ENCODE data around the gene ZNF274.
A peak's percentile ranks its signal among the peaks of the same experiment; 100 is the strongest.
"Not testable (repeated sequence)": the region's sequence is repeated elsewhere in the genome, so short reads cannot be mapped to it uniquely, and the experiment has no call there.

Gene ZNF274

DNA sequence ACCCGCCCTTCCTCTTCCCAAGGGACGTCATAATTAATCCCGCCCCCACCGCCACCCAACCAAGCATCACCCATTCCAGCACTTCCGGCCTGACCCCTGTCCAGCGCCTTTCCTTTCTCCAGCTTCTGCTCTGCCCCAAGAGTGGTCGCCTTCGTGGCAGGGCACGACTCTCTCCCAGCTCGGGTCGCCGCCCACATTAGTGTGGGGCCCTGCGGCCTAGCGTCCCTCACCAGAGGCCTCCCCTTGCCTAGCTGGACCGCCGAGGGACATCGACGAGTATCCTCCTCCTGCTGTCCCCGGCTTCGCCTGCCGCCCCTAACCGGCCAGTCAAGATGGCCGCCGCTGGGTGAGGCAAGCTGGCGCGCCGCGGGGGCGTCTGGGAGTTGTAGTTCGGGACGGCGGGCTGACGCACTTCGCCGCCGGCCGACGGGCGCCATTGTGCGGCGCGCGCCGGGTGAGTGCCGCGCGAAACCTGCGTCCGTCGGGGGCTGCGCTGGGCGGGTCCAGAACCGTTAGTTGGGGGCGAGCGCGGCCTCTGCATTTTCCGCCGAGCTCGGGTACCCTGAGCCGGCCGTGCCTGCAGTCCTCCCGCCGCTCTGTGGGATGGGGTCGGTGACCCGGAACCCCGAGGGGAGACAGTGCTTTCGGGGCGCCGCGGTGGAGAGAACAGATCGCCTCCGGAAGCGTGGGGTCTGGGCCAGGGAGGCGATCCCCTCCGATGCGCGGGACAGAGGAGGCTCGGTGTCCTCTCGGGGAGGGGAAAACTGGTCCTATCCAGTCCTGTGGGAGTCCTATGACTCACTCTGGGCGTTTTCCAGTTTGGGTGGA lies at the start of gene ZNF274:
Gene ZNF274, plus strand, starts transcription at position 73 of the 828 bp plus-strand sequence. CDS start 905 bp downstream, outside the sequence.
- peak; percentile 68 for DNase-seq

DNA sequence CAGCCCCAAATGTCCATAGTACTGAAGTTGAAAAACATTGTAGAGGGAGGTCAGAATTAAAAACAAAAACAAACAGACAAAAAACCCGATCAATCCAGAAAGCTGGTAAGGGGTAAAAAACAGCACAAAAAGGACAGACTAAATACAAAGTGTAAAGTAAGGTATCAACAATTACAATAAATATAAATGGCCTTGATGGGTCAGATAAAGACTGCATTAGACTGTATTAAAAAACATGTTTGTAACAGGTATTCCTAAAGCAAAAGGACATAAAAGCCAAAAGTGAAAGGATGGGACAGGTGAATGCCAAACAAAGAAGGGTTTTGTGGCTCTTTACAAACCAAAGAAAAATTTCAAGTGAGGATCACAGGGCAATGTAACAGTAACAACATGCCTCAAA lies 48.6 kb upstream of the ZNF274 start:
- DNase-seq: no peak

DNA sequence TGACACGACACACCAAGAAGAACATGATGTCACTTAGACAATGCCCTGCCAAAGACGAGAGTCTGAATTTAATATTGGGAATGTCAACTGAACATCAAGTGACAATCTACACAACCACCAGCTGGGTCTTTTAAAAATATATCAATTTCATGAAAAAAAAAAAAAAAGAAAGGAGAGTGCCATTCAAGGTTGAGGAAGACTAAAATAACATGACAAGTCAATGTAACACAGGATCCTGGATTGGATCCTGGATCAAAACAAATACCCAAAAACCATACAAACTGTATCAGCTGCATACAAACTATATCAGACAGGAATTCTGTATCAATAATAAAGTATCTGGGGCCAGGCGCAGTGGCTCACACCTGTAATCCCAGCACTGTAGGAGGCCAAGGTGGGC lies 37.0 kb upstream of the ZNF274 start:
- DNase-seq: no peak

DNA sequence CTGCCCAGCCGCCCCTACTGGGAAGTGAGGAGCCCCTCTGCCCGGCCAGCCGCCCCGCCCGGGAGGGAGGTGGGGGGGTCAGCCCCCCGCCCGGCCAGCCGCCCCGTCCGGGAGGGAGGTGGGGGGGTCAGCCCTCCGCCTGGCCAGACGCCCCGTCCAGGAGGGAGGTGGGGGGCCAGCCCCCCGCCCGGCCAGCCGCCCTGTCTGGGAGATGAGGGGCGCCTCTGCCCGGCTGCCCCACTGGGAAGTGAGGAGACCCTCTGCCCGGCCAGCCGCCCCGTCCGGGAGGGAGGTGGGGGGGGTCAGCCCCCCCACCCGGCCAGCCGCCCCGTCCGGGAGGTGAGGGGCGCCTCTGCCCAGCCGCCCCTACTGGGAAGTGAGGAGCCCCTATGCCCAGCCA lies 35.4 kb upstream of the ZNF274 start:
- DNase-seq: not testable (repeated sequence)

DNA sequence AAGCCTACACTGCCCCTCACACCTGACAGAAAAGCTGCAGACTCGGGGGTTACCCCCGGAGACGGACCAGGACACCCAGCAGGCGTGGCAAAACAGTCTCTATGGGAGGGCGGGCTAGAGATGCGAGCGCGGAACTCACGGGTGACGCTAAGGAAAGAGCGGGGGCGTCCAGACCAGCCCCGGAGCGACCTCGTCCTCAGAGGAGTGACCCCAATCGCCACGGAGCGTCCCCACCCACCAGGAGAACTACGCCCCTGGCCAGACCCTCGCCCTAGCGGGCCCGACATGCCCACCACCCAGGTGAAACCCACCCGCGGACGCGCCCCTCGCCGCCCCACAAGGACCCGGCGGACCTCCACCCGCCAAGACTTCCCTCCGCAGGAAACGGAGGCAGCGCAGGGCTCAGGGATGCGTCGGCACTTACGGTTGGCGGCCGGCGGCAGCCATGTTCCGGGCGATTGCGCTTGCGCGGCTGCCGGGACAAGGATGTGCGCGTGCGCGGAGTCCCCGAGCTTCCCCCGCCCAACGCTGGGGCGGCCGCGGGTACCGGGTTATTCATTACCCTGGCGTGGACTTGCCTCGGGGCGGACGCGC lies 32.4 kb upstream of the ZNF274 start, which contains the start of gene ZNF329:
Gene ZNF329, minus strand, starts transcription at position 462 of the 594 bp plus-strand sequence. CDS start 21,286 bp downstream, outside the sequence.
- DNase-seq: peak; percentile 51

DNA sequence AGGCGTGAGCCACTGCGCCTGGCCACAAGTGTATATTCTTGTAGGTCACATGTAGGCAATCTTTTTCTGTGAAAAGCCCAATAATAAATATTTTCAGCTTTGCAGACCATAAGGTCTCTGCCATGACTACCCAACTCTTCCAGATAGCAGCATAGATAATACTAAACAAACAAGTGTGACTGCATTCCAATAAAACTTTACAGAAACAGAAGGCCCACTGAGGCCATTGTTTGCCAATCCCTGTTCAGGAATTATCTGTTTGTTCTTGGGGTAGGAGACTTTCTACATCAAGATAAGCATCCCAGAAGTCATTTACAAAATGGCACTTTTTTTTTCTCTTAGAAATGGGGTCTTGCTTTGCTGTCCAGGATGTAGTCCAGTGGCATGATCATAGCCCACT lies 29.5 kb upstream of the ZNF274 start:
- DNase-seq: no peak

DNA sequence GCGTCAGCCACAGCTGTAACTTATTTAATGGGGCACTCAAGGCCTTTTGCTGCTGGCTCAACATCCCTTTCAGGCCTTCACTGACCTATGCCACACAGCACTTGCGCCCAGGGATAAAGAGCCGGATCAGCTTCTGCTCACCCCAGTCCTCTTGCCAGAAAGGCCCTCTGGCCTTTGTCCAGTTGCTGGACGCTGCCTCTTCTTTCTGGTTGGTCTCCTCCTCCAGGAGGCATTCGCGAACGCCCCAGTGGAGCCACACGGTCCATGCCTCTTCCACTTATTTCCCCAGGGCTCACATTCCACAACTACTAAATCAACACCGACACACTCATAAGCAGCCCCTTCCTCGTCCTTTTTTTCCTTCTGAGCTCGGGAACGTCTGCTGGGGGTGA lies 28.6 kb upstream of the ZNF274 start:
- DNase-seq: no peak

DNA sequence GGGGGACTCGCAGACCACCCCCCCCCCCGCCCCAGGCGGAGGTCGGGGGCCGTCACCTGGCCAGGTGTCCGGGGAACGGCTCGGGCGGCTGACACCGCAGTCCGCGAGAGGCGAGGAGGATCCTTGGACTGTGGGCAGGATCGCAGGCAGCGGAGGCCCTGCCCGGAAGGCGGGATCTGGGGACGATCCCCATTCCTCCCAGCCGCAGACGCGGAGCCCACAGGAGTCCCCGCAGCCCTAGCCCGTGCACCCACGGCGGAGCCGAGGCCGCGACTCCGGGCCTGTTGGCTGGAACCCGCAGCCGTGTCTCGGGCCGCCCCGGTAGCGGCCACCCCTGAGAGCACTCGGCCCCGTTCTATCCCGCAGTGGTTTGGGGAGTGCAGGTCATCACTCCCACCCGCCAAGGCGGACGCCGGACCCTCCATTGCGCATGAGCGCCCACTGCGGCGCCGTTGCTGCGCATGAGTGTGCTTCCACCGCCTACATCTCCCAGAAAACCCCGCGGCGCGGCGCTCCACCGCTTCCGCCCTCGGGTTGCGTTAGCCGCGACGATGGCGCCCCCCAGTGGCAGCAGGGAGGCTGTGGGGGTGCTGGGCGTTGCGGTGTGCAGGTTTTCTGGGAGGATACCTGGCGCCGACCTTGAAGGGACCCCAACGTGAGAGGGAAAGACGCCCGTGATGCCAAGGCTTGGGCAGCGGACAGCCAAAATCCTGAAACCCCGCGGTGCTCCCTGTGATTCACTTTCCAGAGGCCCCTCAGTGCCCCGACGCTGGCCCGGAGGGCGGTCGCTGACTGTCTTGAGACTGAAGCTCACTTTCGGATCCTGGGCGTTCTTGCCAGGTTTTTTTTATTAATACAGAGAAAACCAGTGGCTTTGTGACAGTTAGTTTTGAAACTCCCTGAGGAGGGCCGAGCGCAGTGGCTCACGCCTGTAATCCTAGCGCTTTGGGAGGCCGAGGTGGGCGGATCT lies 27.9 kb upstream of the ZNF274 start:
- DNase-seq: no peak

DNA sequence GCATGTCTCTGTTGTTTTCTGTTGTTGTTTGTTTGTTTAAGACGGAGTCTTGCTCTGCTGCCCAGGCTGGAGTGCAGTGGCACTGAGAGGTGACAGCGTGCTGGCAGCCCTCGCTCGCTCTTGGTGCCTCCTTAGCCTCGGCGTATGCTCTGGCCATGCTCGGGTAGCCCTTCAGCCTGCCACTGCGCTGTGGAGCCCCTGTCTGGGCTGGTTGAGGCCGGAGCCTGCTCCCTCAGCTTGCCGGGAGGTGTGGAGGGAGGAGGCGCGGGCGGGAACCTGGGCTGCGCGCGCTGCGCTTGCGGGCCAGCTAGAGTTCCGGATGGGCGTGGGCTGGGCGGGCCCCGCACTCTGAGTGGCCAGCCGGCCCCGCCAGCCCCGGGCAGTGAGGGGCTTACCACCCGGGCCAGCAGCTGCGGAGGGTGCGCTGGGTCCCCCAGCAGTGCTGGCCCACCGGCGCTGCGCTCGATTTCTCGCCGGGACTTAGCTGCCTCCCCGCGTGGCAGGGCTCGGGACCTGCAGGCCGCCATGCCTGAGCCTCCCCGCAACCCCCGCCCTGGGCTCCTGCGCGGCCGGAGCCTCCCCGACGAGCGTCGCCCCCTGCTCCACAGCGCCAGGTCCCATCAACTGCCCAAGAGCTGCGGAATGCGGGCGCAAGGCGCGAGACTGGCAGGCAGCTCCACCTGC lies 25.7 kb upstream of the ZNF274 start:
- no peak for DNase-seq

DNA sequence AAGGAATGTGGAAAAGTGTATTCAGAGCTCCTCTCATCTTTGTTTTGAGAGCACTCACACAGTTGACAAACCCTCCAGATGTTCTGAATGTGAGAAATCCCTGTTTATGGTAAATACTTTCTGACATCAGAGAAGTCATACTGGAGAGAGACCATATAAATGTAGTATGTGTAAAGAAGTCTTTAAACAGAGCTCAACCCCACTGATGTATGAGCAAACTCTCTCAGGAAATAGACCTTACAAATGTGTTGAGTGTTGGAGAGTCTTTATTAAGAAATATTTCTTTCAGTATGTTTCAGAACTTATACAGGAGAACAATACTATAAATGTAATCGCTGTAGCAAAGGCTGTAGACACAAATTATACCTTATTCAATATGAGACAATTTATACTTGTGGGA lies 16.6 kb upstream of the ZNF274 start:
- DNase-seq: no peak

DNA sequence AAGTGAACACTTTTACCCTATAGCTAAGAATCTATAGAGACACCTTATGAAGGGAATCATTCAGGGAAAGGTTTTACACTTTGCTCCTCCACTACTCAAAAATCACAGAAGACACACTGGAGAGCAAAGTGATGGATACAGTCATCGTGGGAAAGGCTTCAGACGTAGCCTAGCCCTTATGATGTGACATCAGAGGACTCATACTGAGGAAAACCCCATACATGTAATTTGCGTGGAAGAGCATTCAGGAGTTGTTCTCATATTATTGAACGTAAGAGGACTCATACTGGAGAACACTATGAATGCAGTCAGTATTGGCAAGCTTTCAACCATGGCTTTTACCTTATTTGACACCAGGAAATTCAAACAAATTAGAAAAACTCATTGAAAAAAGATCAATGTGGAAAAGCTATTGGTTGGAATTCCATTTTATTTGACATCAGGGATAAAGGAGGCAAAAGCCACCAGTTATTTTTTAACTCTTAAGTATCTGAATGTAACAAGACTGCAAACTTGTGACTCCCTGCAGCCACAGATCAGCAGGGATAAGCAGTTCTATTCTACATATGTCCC lies 16.1 kb upstream of the ZNF274 start:
- DNase-seq: no peak

DNA sequence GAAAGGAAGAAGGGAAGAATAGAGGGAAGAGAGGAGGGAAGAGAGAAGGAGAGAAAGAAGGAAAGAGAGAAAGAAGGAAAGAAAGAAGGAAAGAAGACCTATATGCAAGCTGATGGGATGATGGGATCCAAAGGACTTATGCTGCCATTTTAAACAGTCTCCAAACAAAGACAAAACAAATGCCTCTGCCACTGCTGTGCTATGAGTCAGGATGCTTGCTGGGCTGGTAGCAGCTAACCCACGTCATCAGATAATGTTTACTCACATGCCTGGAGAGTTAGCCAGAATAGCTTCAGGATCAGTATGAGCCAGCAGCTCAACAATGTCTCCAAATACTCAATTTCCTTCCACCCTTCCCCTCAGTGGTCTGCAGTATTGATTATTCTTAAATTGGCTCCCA lies 12.0 kb upstream of the ZNF274 start:
- no peak for DNase-seq

DNA sequence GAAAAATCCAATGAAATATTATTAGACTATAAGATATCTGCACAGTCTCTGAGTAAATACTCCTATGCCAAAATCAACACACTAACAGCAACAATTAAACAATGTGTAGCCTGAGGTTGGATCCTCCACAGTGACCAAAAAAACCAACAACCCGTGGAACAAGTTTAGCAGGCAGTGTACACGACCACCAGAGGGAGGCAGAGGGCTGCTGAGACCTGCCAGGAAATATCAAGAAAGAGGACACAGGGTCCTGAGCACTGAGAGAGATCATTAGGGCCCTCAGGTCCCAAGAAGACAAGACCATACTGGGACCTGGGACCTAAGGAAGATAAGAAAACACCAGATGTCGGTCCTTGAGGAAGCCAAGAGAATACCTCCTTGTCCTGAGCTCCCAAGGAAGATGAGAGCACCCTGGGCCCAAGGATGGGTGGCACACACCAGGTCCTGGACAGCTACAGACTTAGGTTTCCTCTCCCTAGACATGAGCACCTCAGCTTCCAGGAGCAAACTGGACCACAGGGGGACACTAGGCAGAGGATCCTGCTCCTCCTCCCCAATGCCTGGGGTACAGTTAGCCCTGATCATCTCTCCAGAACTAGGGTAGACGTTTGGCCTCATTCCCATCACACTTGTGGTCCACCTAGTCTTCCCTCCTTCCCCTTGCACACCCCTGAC lies 822 bp upstream of the ZNF274 start:
- DNase-seq: peak; percentile 32

DNA sequence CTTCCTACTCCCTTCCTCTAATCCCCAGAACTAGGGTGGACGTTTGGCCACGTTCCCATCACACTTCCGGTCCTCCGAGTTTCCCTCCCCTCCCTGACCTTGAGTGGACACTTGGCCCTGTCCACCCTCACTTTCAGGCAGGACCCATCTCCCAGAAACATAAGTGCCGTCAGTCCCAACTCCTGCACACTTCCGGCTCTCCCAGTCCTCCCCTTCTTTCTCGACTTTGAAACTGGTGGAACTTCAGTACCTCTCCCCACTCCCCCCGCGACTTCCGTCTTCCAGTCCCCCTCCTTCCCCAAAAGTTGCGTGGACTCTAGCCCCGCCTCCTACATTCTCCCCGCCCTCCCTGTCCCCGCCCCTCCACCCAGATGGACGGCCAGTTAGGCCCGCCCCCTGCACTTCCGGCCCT lies 278 bp upstream of the ZNF274 start:
- DNase-seq: peak; percentile 71

DNA sequence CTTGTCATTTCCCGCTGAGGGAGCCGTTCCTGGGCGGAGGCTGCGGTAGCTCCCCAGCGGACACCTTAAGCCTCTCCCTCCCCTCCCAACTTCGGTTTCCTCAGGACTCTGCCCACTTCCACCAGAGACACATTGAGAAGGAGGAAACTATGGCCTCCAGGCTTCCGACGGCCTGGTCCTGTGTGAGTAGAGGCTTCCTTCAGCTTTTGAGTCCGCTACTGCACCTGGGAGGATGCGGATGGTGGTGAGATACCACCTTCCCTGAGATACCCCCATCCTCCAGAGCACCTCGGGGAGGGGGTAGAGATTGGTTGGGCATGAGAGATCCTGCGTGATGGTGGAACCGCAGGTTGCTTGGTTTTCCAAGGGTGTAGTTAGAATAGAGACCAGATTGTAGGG lies 955 bp downstream of the ZNF274 start:
- DNase-seq: no peak

DNA sequence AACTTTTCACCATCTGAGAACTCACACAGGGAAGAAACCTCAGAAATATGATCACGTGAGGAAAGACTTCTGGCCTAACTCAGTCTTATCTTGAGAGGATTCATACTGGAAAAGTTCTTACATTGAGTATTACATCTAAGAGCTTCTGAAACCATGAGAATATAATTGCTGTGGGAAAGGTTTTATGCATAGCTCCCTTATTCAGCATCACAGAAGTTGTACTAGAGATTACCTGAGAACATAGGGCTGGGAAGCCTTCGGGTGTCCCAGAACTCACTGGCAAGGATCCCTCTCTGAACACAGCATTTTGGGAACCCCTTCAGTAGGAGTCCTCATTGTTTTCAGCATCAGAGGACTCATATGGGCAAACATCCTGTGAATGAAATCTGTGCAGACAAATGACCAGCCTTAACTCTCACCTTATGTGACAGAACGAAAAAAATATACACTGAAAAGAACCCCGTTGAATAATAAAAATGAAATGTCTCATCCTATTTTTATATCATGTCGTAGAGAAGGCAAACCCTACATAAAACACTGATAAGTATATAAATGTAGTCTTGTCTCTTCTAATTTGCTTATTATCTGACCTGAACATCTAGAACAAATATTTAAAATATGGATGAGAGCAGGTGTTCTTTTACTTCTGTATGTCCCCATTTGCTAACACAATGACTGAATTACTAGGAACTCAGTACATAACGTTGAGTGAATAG lies 14.2 kb downstream of the ZNF274 start:
- DNase-seq: no peak

DNA sequence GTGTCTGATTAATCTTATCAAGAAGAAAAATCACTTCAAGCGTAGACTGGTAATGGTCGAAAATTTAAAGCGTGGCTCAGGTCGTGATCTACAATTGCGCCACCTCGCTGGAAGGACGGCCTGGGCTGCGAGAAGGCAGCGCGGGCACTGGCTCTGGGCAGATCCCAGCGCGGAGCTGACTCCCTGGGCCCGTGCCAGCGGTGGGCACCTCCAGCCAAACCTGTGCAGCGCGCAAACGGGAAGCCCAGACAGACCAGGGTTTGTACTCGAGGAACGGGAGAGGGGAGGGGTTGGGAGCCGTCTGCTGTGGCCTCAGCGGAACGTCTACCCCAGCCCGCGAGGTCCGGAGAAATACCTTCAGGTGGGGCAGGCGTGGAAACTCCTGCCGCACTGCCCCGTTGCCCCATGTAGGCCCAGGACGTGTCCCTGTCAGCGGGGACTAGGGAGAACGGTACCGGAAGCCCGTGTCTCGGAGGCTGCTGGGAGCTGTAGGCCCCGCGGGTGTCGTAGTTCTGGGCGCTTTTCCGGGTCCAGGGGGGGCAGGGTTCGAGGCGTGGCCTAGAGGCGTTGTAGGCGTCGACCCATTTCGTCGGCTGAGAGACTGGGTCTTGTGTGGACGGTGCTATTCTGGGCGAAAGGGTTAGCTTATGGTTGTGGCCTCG lies 21.1 kb downstream of the ZNF274 start:
- no peak for DNase-seq

DNA sequence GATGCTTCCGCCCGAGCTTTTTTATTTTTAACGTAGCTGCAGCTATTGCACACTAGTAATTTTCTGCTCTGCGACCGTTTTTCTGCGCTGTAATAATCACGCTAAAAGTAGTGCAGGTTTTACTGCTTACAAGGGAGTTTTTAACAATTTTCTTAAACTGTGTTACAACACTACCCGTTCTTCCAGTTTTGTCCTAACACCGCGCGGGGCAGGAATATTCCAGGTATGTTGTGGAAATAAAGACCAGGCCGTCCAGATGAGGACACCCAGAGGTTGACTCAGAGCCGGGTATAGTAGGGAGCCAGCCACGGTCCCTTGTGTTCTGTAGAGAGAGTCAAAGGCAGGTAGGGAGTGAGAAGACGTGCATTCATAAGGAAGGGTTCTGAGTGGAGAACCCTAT lies 21.7 kb downstream of the ZNF274 start:
- DNase-seq: no peak

DNA sequence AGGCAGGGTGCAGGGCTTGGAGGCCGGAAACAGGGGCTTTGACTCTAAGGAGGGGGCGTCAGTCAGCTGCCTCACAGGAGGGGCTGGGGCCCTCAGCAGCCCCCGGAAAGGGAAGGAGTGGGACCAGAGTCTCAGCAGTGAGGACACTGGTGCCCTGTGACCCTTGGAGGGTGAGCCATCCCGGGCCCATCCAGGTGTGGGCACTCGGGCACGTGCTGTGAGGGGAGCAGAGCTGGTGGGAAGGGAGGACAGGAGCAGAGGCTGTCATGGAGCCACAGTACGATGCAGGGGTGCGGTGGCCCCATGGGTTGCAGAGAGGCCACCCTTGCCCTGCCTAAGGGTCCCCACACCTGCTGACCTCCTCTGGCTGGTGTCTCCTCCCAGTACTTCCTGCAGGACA lies 26.7 kb downstream of the ZNF274 start:
- DNase-seq: no peak

DNA sequence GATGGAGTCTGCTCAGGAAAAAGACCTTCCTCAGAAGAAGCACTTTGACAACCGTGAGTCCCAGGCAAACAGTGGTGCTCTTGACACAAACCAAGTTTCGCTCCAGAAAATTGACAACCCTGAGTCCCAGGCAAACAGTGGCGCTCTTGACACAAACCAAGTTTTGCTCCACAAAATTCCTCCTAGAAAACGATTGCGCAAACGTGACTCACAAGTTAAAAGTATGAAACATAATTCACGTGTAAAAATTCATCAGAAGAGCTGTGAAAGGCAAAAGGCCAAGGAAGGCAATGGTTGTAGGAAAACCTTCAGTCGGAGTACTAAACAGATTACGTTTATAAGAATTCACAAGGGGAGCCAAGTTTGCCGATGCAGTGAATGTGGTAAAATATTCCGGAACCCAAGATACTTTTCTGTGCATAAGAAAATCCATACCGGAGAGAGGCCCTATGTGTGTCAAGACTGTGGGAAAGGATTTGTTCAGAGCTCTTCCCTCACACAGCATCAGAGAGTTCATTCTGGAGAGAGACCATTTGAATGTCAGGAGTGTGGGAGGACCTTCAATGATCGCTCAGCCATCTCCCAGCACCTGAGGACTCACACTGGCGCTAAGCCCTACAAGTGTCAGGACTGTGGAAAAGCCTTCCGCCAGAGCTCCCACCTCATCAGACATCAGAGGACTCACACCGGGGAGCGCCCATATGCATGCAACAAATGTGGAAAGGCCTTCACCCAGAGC lies 29.6 kb downstream of the ZNF274 start:
- no peak for DNase-seq

All from NK-92 treated with Interleukin-12 subunit alpha and Interleukin-12 subunit beta, amount 100 ng/mL, for 24 hours (cell line).